ENCODE data around the gene IFNG-AS1. TPM values are rescaled to one million over a fixed set of nuclear protein-coding genes. Genes with fewer than 3 reads are reported as not detected.

Gene IFNG-AS1
- total RNA-seq, 1 experiment from 2014 or later: not detected

GRCh38 chr12:68030248-68030647 is 41.0 kb downstream of the IFNG-AS1 start:
- BruUV-seq (replicated peaks): no TSS peak
- Histone ChIP-seq H2AFZ (ENCODE audit: low read length) (no peak overlapping the region), H3K4me3 (ENCODE audit: low read length) (no peak overlapping the region), H3K79me2 (ENCODE audit: low read length) (no peaks in the 10 kb centered on the region), H3K4me1 (ENCODE audit: insufficient read depth, low read length) (no peaks in the 10 kb centered on the region), H3F3A (ENCODE audit: low read length, unreplicated experiment) (no peaks in the 10 kb centered on the region), H4K20me1 (ENCODE audit: low read length) (no peaks in the 10 kb centered on the region), H3K27me3 (ENCODE audit: low read length) (peaks cover 7% of the 10 kb centered on the region; the same call in 1 of the 2 replicates), H3K4me2 (ENCODE audit: low read length) (no peak overlapping the region), H3K27ac (ENCODE audit: low read length) (no peak overlapping the region), H3K9me3 (ENCODE audit: low read length) (no peaks in the 10 kb centered on the region), H3K9ac (ENCODE audit: low read length) (no peak overlapping the region), H3K36me3 (ENCODE audit: low read depth, low read length) (no peaks in the 10 kb centered on the region), H3K9me2 (replicated peaks; ENCODE audit: low read length) (no peaks in the 10 kb centered on the region)
- intact Hi-C loops (cut with micrococcal nuclease): loop anchor here (10.0 kb wide), 1 partner anchor 675 kb away; no protein-coding TSS in a partner anchor
- DNase-seq: no peak
- ATAC-seq: no peak
- no peak for TF ChIP-seq EZH2phosphoT487 (IDR thresholded peaks at IDR 0.05; ENCODE audit: borderline replicate concordance, low read length)
- no peak for TF ChIP-seq EZH2 (IDR thresholded peaks at IDR 0.05; ENCODE audit: low read length, unreplicated experiment)
- TF ChIP-seq CTCF (conservative IDR thresholded peaks at IDR 0.05; ENCODE audit: low read depth, low read length): no peak
- POLR2A ChIA-PET (ENCODE audit: unreplicated experiment): no interaction called here
- CTCF ChIA-PET: interaction anchor here (0.7 kb wide), 1 partner anchor 91 kb away, joined by 3 read pairs; no protein-coding TSS in a partner anchor

GRCh38 chr12:68031174-68031573 is 41.9 kb downstream of the IFNG-AS1 start:
- no peaks in the 10 kb centered on the region for H4K20me1 ChIP-seq (ENCODE audit: low read length)
- no peaks in the 10 kb centered on the region for H3F3A ChIP-seq (ENCODE audit: low read length, unreplicated experiment)
- no peaks in the 10 kb centered on the region for H3K79me2 ChIP-seq (ENCODE audit: low read length)
- ChIA-PET CTCF (no interaction called here), POLR2A (ENCODE audit: unreplicated experiment) (no interaction called here)
- no peak overlapping the region for H3K9ac ChIP-seq (ENCODE audit: low read length)
- H3K36me3 ChIP-seq (ENCODE audit: low read depth, low read length): no peaks in the 10 kb centered on the region
- H3K9me3 ChIP-seq (ENCODE audit: low read length): no peaks in the 10 kb centered on the region
- BruUV-seq (replicated peaks): no TSS peak
- TF ChIP-seq EZH2 (IDR thresholded peaks at IDR 0.05; ENCODE audit: low read length, unreplicated experiment) (no peak), CTCF (conservative IDR thresholded peaks at IDR 0.05; ENCODE audit: low read depth, low read length) (no peak), EZH2phosphoT487 (IDR thresholded peaks at IDR 0.05; ENCODE audit: borderline replicate concordance, low read length) (no peak)
- no peak overlapping the region for H3K4me3 ChIP-seq (ENCODE audit: low read length)
- no peak for ATAC-seq
- no peak overlapping the region for H2AFZ ChIP-seq (ENCODE audit: low read length)
- no peak overlapping the region for H3K27ac ChIP-seq (ENCODE audit: low read length)
- H3K9me2 ChIP-seq (replicated peaks; ENCODE audit: low read length): no peaks in the 10 kb centered on the region
- intact Hi-C loops (cut with micrococcal nuclease): loop anchor here (10.0 kb wide), 1 partner anchor 676 kb away; no protein-coding TSS in a partner anchor
- no peaks in the 10 kb centered on the region for H3K4me1 ChIP-seq (ENCODE audit: insufficient read depth, low read length)
- no peak for DNase-seq
- H3K4me2 ChIP-seq (ENCODE audit: low read length): no peak overlapping the region
- peaks cover 7% of the 10 kb centered on the region; the same call in 1 of the 2 replicates for H3K27me3 ChIP-seq (ENCODE audit: low read length)

GRCh38 chr12:68031881-68032739 is 42.9 kb downstream of the IFNG-AS1 start:
- intact Hi-C loops (cut with micrococcal nuclease): loop anchor here (10.0 kb wide), 1 partner anchor 677 kb away; no protein-coding TSS in a partner anchor
- Histone ChIP-seq H3F3A (ENCODE audit: low read length, unreplicated experiment) (no peaks in the 10 kb centered on the region), H3K9ac (ENCODE audit: low read length) (no peak overlapping the region), H3K36me3 (ENCODE audit: low read depth, low read length) (no peaks in the 10 kb centered on the region), H3K9me3 (ENCODE audit: low read length) (no peaks in the 10 kb centered on the region), H3K27ac (ENCODE audit: low read length) (no peak overlapping the region), H3K9me2 (replicated peaks; ENCODE audit: low read length) (no peaks in the 10 kb centered on the region), H4K20me1 (ENCODE audit: low read length) (no peaks in the 10 kb centered on the region), H2AFZ (ENCODE audit: low read length) (no peak overlapping the region), H3K4me2 (ENCODE audit: low read length) (no peak overlapping the region), H3K27me3 (ENCODE audit: low read length) (peaks cover 7% of the 10 kb centered on the region; the same call in 1 of the 2 replicates), H3K79me2 (ENCODE audit: low read length) (no peaks in the 10 kb centered on the region), H3K4me3 (ENCODE audit: low read length) (no peak overlapping the region), H3K4me1 (ENCODE audit: insufficient read depth, low read length) (no peaks in the 10 kb centered on the region)
- no peak for TF ChIP-seq CTCF (conservative IDR thresholded peaks at IDR 0.05; ENCODE audit: low read depth, low read length)
- TF ChIP-seq EZH2 (IDR thresholded peaks at IDR 0.05; ENCODE audit: low read length, unreplicated experiment): no peak
- TF ChIP-seq EZH2phosphoT487 (IDR thresholded peaks at IDR 0.05; ENCODE audit: borderline replicate concordance, low read length): no peak
- ChIA-PET CTCF (no interaction called here), POLR2A (ENCODE audit: unreplicated experiment) (no interaction called here)
- ATAC-seq (no peak), DNase-seq (no peak)
- BruUV-seq (replicated peaks): no TSS peak

Measured in PC-3 (cell line).